ENCODE data around the gene DCUN1D3. TPM values are rescaled to one million over a fixed set of nuclear protein-coding genes. Genes with fewer than 3 reads are reported as not detected.

The DCUN1D3 gene
- total and polyA plus RNA-seq, 2 donors (not counting 3 experiments of a cell fraction or from before 2014, with no cell fraction given) = 10.4 to 35.0 TPM

GRCh38 chr16:20889625-20890275 is 10.4 kb downstream of the DCUN1D3 start:
- Histone ChIP-seq H3K27ac (ENCODE audit: insufficient read depth, low read depth, low read length) (no peak overlapping the region), H3K9me1 (replicated peaks; ENCODE audit: control insufficient read depth, extremely low read depth, insufficient read depth, low read length) (no peaks in the 10 kb centered on the region), H3K9me3 (replicated peaks; ENCODE audit: control insufficient read depth, insufficient read depth, low read length) (no peaks in the 10 kb centered on the region), H3K4me3 (replicated peaks in 1 of 3; ENCODE audit: insufficient read depth in 1 of 3, low read depth in 1 of 3, low read length in 3 of 3) (no peak overlapping the region), H3K4me2 (ENCODE audit: insufficient read depth, low read length) (no peak overlapping the region), H2AFZ (ENCODE audit: low read depth, low read length) (no peak overlapping the region), H3K4me1 (ENCODE audit: control insufficient read depth, extremely low read depth, insufficient read depth, low read length) (no peaks in the 10 kb centered on the region), H3K36me3 (ENCODE audit: control insufficient read depth in 2 of 2, extremely low read depth in 1 of 2, insufficient read depth in 2 of 2, low read length in 2 of 2) (peaks cover 0 to 21% of the 10 kb centered on the region in 2 experiments), H3K9ac (replicated peaks; ENCODE audit: extremely low read depth, insufficient read depth, low read length) (no peak overlapping the region), H4K20me1 (replicated peaks; ENCODE audit: control insufficient read depth, extremely low read depth, insufficient read depth, low read length) (no peaks in the 10 kb centered on the region), H3K27me3 (ENCODE audit: control insufficient read depth in 2 of 2, insufficient read depth in 2 of 2, low read length in 2 of 2) (no peaks in the 10 kb centered on the region), H3K79me2 (ENCODE audit: control insufficient read depth, insufficient read depth, low read length) (peaks cover 89% of the 10 kb centered on the region)
- TF ChIP-seq MYC (IDR thresholded peaks at IDR 0.05; ENCODE audit: low read depth, low read length) (no peak), MAX (IDR thresholded peaks at IDR 0.05; ENCODE audit: insufficient read depth, insufficient read length) (no peak), JUN (IDR thresholded peaks at IDR 0.05; ENCODE audit: borderline replicate concordance, insufficient read depth, insufficient read length, low read depth) (no peak), GATA2 (IDR thresholded peaks at IDR 0.05; ENCODE audit: insufficient read depth, insufficient read length, low read depth, low read length) (no peak), POLR2A (IDR thresholded peaks at IDR 0.05; ENCODE audit: low read depth, low read length) (no peak), FOS (IDR thresholded peaks at IDR 0.05; ENCODE audit: borderline replicate concordance, insufficient read depth, low read length) (no peak), EZH2 (IDR thresholded peaks at IDR 0.05; ENCODE audit: borderline replicate concordance, low read depth, low read length, severe bottlenecking) (no peak)
- no peak for FAIRE-seq
- intact Hi-C loops (cut with micrococcal nuclease) = no loop called here
- POLR2A ChIA-PET = no interaction called here
- no peak for DNase-seq (ENCODE audit: low read depth, low spot score)
- dilution Hi-C loops (cut with MboI; ENCODE audit: extremely low pct_ligation_motif_present, low sequenced_read_pairs) = no loop called here
- CTCF ChIA-PET = interaction anchor here (0.7 to 1.5 kb wide), 3 partner anchors 19 to 113 kb away, joined by 3 to 5 read pairs (median 4); no protein-coding TSS in a partner anchor
- no TSS peak for BruUV-seq (replicated peaks)

- H3K27ac ChIP-seq (ENCODE audit: insufficient read depth, low read depth, low read length) = no peak overlapping the region
- ChIA-PET POLR2A (no interaction called here), CTCF (interaction anchor here (1.3 to 2.5 kb wide), 2 partner anchors 11 to 36 kb away, joined by 4 to 10 read pairs; no protein-coding TSS in a partner anchor)
- no peaks in the 10 kb centered on the region for H3K9me1 ChIP-seq (replicated peaks; ENCODE audit: control insufficient read depth, extremely low read depth, insufficient read depth, low read length)
- no peak overlapping the region for H3K4me2 ChIP-seq (ENCODE audit: insufficient read depth, low read length)
- H3K4me1 ChIP-seq (ENCODE audit: control insufficient read depth, extremely low read depth, insufficient read depth, low read length) = no peaks in the 10 kb centered on the region
- H3K4me3 ChIP-seq (replicated peaks in 1 of 3; ENCODE audit: insufficient read depth in 1 of 3, low read depth in 1 of 3, low read length in 3 of 3) = no peak overlapping the region
- FAIRE-seq = no peak
- no TSS peak for BruUV-seq (replicated peaks)
- dilution Hi-C loops (cut with MboI; ENCODE audit: extremely low pct_ligation_motif_present, low sequenced_read_pairs) = no loop called here
- H3K79me2 ChIP-seq (ENCODE audit: control insufficient read depth, insufficient read depth, low read length) = peaks cover 86% of the 10 kb centered on the region
- peaks cover 7% of the 10 kb centered on the region for H4K20me1 ChIP-seq (replicated peaks; ENCODE audit: control insufficient read depth, extremely low read depth, insufficient read depth, low read length)
- no peak overlapping the region for H2AFZ ChIP-seq (ENCODE audit: low read depth, low read length)
- TF ChIP-seq MAX (IDR thresholded peaks at IDR 0.05; ENCODE audit: insufficient read depth, insufficient read length) (no peak), POLR2A (IDR thresholded peaks at IDR 0.05; ENCODE audit: low read depth, low read length) (no peak)
- no peak for DNase-seq (ENCODE audit: low read depth, low spot score)
- H3K9ac ChIP-seq (replicated peaks; ENCODE audit: extremely low read depth, insufficient read depth, low read length) = no peak overlapping the region
- H3K36me3 ChIP-seq (ENCODE audit: control insufficient read depth in 2 of 2, extremely low read depth in 1 of 2, insufficient read depth in 2 of 2, low read length in 2 of 2) = peaks cover 0 to 6% of the 10 kb centered on the region in 2 experiments
- intact Hi-C loops (cut with micrococcal nuclease) = no loop called here
- H3K27me3 ChIP-seq (ENCODE audit: control insufficient read depth in 2 of 2, insufficient read depth in 2 of 2, low read length in 2 of 2) = no peaks in the 10 kb centered on the region
- no peaks in the 10 kb centered on the region for H3K9me3 ChIP-seq (replicated peaks; ENCODE audit: control insufficient read depth, insufficient read depth, low read length)
Observed at GRCh38 chr16:20887207-20887606, 13.0 kb downstream of the DCUN1D3 start.

Data from endothelial cell of umbilical vein (primary cell).